CD4-positive, alpha-beta T cell treated with Interleukin-2 at 100 ng/mL for 4 hours (primary cell): Measurements from ENCODE around the gene ACY1.
"Not testable (repeated sequence)": the region's sequence is repeated elsewhere in the genome, so short reads cannot be mapped to it uniquely, and the experiment has no call there.

Source experiments
- DNase-seq: peaks from one replicate; pipeline ENCODE4 v3.0.0-alpha.2; 2020; ENCODE audit warnings: low spot score

The ACY1 gene

GRCh38 chr3:51983578-51984268 lies 388 bp downstream of the ACY1 start:
- no peak for DNase-seq

GRCh38 chr3:51984269-51984647 lies 923 bp downstream of the ACY1 start:
- DNase-seq: no peak

GRCh38 chr3:51985063-51985462 lies 1.7 kb downstream of the ACY1 start:
- DNase-seq: no peak

GRCh38 chr3:51986010-51986947 lies 2.9 kb downstream of the ACY1 start:
- no peak for DNase-seq

- DNase-seq: no peak
These were observed 4.2 kb downstream of the ACY1 start for GRCh38 chr3:51987568-51987967.

GRCh38 chr3:51988286-51989146 lies 5.2 kb downstream of the ACY1 start:
- no peak for DNase-seq

GRCh38 chr3:51990501-51990971 lies 7.2 kb downstream of the ACY1 start:
- DNase-seq: not testable (repeated sequence)

- no peak for DNase-seq
These were observed 8.8 kb downstream of the ACY1 start for GRCh38 chr3:51992017-51992682.

GRCh38 chr3:51993657-51994056 lies 10.3 kb downstream of the ACY1 start:
- not testable (repeated sequence) for DNase-seq

GRCh38 chr3:51994530-51994929 lies 11.2 kb downstream of the ACY1 start:
- no peak for DNase-seq

GRCh38 chr3:51995346-51996163 lies 12.2 kb downstream of the ACY1 start, which contains the start of gene RPL29:
TSS of gene RPL29 (minus strand) at chr3:51995895. CDS start at chr3:51995461, 434 bp downstream.
- peak; percentile 95 for DNase-seq

- no peak for DNase-seq
These were observed 13.8 kb downstream of the ACY1 start for GRCh38 chr3:51997172-51997571.

GRCh38 chr3:51997935-51998596 lies 14.7 kb downstream of the ACY1 start:
- DNase-seq: no peak

- no peak for DNase-seq
These were observed 15.4 kb downstream of the ACY1 start for GRCh38 chr3:51998774-51999173.

GRCh38 chr3:51999846-52000245 lies 16.5 kb downstream of the ACY1 start:
- DNase-seq: no peak

GRCh38 chr3:52001443-52001974 lies 18.2 kb downstream of the ACY1 start:
- peak; percentile 86 for DNase-seq

GRCh38 chr3:52002748-52003147 lies 19.4 kb downstream of the ACY1 start:
- DNase-seq: no peak

GRCh38 chr3:52004163-52004787 lies 20.9 kb downstream of the ACY1 start:
- DNase-seq: no peak

- DNase-seq: no peak
These were observed 21.6 kb downstream of the ACY1 start for GRCh38 chr3:52004906-52005395.
